Endothelial cell of umbilical vein (primary cell): ENCODE results near the gene C14orf132. TPM values are rescaled to one million over a fixed set of nuclear protein-coding genes. Genes with fewer than 3 reads are reported as not detected.

Source experiments
- BruUV-seq: library from RNA; stranded (reverse); fragments of 400-500 nt; replicated peaks from 2 replicates; lab custom pipeline; 2021; lab: Mats Ljungman, UMichigan
- CTCF ChIA-PET: fragments of 300-600, 350-600 bp; sonication (Branson Sonifier 250); formaldehyde crosslinking; loops from one replicate; lab custom pipeline; 2021; ENCODE audit warnings: antibody characterized with exemption, inconsistent platforms; lab: Charles Lee
- POLR2A ChIA-PET: fragments of 300-600, 350-600 bp; sonication (Branson Sonifier 250); formaldehyde crosslinking; loops from one replicate; lab custom pipeline; 2021; ENCODE audit warnings: antibody characterized with exemption, inconsistent platforms; lab: Charles Lee
- DNase-seq: peaks from one replicate; pipeline ENCODE4 v3.0.0-alpha.2; 2011; ENCODE audit warnings: low read depth, low spot score
- FAIRE-seq: peaks from 2 replicates; lab custom pipeline; 2011; peaks lifted over from hg19 to GRCh38; lab: Jason Lieb, UNC
- H2AFZ ChIP-seq: 2 replicates; pipeline ENCODE4 v1.6.0; 2012; ENCODE audit warnings: low read depth, low read length, control low read depth, inconsistent platforms
- H3K27ac ChIP-seq: 2 replicates; pipeline ENCODE4 v1.5.1; 2011; ENCODE audit warnings: low read depth, mild to moderate bottlenecking, control low read depth, low read length, moderate library complexity; ENCODE audit not compliant: insufficient read depth
- H3K27me3 ChIP-seq, 2 experiments: 2 replicates each; pipeline versions ENCODE4 v1.6.0 to v1.6.1; 2011; ENCODE audit warnings: low read length in 2 of 2, mixed read lengths in 1 of 2; ENCODE audit not compliant: control insufficient read depth in 2 of 2, insufficient read depth in 2 of 2
- H3K36me3 ChIP-seq, 2 experiments: 2 replicates in 1 of 2; 3 replicates in 1 of 2; pipeline ENCODE4 v1.5.1; 2011; ENCODE audit warnings: low read length in 2 of 2, mild to moderate bottlenecking in 1 of 2, moderate library complexity in 1 of 2; ENCODE audit not compliant: control insufficient read depth in 2 of 2, insufficient read depth in 2 of 2; ENCODE audit errors: extremely low read depth in 1 of 2
- H3K4me1 ChIP-seq: 3 replicates; pipeline ENCODE4 v1.5.1; 2011; ENCODE audit warnings: mild to moderate bottlenecking, low read length; ENCODE audit not compliant: control insufficient read depth, insufficient read depth; ENCODE audit errors: extremely low read depth
- H3K4me2 ChIP-seq: 2 replicates; pipeline ENCODE4 v1.6.1; 2011; ENCODE audit warnings: low read length, control low read depth, mixed read lengths; ENCODE audit not compliant: insufficient read depth
- H3K4me3 ChIP-seq, 3 experiments: fragments of 200-600 bp in 1 of 3; sonication (generic), shearing (Covaris generic) in 1 of 3; replicated peaks in 1 of 3; 2 replicates each; pipeline ENCODE4 v1.5.1; 2011 to 2016; ENCODE audit warnings: control low read depth in 3 of 3, low read length in 3 of 3, mild to moderate bottlenecking in 2 of 3, inconsistent platforms in 1 of 3, low read depth in 1 of 3, moderate library complexity in 1 of 3; ENCODE audit not compliant: insufficient read depth in 1 of 3
- H3K79me2 ChIP-seq: 2 replicates; pipeline ENCODE4 v1.6.0; 2012; ENCODE audit warnings: low read length, inconsistent platforms; ENCODE audit not compliant: control insufficient read depth, insufficient read depth
- H3K9ac ChIP-seq: replicated peaks from 2 replicates; pipeline ENCODE3; 2011; ENCODE audit warnings: low read length, control low read depth; ENCODE audit not compliant: insufficient read depth; ENCODE audit errors: extremely low read depth
- H3K9me1 ChIP-seq: replicated peaks from 3 replicates; pipeline ENCODE4 v1.6.0; 2011; ENCODE audit warnings: mild to moderate bottlenecking, low read length; ENCODE audit not compliant: control insufficient read depth, insufficient read depth; ENCODE audit errors: extremely low read depth
- H3K9me3 ChIP-seq: replicated peaks from 2 replicates; pipeline ENCODE4 v1.5.1; 2012; ENCODE audit warnings: low read length, inconsistent platforms; ENCODE audit not compliant: control insufficient read depth, insufficient read depth
- H4K20me1 ChIP-seq: replicated peaks from 2 replicates; pipeline ENCODE3; 2011; ENCODE audit warnings: mild to moderate bottlenecking, low read length; ENCODE audit not compliant: control insufficient read depth, insufficient read depth; ENCODE audit errors: extremely low read depth
- EZH2 ChIP-seq: IDR thresholded peaks from 2 replicates; pipeline ENCODE4 v1.6.1; 2012; ENCODE audit warnings: borderline replicate concordance, low read depth, mild to moderate bottlenecking, moderate library complexity, low read length, inconsistent platforms; ENCODE audit not compliant: severe bottlenecking
- FOS ChIP-seq: IDR thresholded peaks from 2 replicates; pipeline ENCODE4 v1.6.1; 2011; ENCODE audit warnings: mild to moderate bottlenecking, low read length, moderate library complexity, borderline replicate concordance; ENCODE audit not compliant: insufficient read depth
- GATA2 ChIP-seq: IDR thresholded peaks from 2 replicates; pipeline ENCODE4 v1.7.0; 2011; ENCODE audit warnings: low read depth, mild to moderate bottlenecking, moderate library complexity, mixed read lengths, low read length; ENCODE audit not compliant: insufficient read length, insufficient read depth
- MYC ChIP-seq: IDR thresholded peaks from one replicate; pipeline ENCODE4 v1.6.1; 2011; ENCODE audit warnings: mild to moderate bottlenecking, low read depth, low read length
- POLR2A ChIP-seq: IDR thresholded peaks from 2 replicates; pipeline ENCODE4 v1.6.1; 2012; ENCODE audit warnings: low read depth, mild to moderate bottlenecking, control low read depth, low read length
- POLR2AphosphoS5 ChIP-seq: IDR thresholded peaks from 2 replicates; pipeline ENCODE4 v1.6.1; 2012; ENCODE audit warnings: low read depth, mild to moderate bottlenecking, control low read depth, low read length, moderate library complexity; ENCODE audit not compliant: insufficient read depth
- dilution Hi-C: fragments of 300-500 bp; cut with MboI; formaldehyde crosslinking; loops from one replicate; pipeline ENCODE4 v1.15.0; 2019; ENCODE audit warnings: low sequenced_read_pairs; ENCODE audit not compliant: extremely low pct_ligation_motif_present
- intact Hi-C: fragments of 100-400 bp; cut with micrococcal nuclease; formaldehyde crosslinking; loops from one replicate; pipeline ENCODE4 v1.10.0; 2022
- polyA plus RNA-seq, 4 experiments: library from polyadenylated mRNA; depleted of rRNA in 3 of 4; stranded (reverse) in 3 of 4; unstranded in 1 of 4; fragments of >200 nt; gene quantifications; 2 replicates each; pipeline versions ENCODE4 v1.2.1 to v1.2.3, GENCODE V29; 2011 to 2012; ENCODE audit warnings: missing spikeins in 1 of 4
- total RNA-seq: library from RNA; stranded (reverse); gene quantifications from 2 replicates; pipeline ENCODE4 v1.2.3, GENCODE V29; 2021
- TF ChIP-seq, protein P1 (sequence below), 2 donors: IDR thresholded peaks; 1 replicate in 1 of 2; 2 replicates in 1 of 2; pipeline ENCODE4 v1.5.1; 2011; ENCODE audit warnings: low read length in 2 of 2, mild to moderate bottlenecking in 2 of 2, moderate library complexity in 2 of 2, control low read depth in 1 of 2, inconsistent platforms in 1 of 2, low read depth in 1 of 2; ENCODE audit not compliant: insufficient read depth in 1 of 2; ENCODE audit errors: extremely low read depth in 1 of 2
- TF ChIP-seq, protein P2 (sequence below): IDR thresholded peaks from 2 replicates; pipeline ENCODE4 v1.6.1; 2011; ENCODE audit not compliant: insufficient read depth, insufficient read length

The C14orf132 gene
- total and polyA plus RNA-seq, 2 donors (not counting 3 experiments of a cell fraction or from before 2014, with no cell fraction given) = 3.2 to 7.6 TPM

GRCh38 chr14:96030108-96030760 is 8.9 kb upstream of the C14orf132 start:
- Histone ChIP-seq H3K4me1 (no peaks in the 10 kb centered on the region), H3K4me2 (no peak overlapping the region), H3K4me3 (no peak overlapping the region), H3K9ac (no peak overlapping the region), H4K20me1 (no peaks in the 10 kb centered on the region), H2AFZ (no peak overlapping the region), H3K79me2 (no peaks in the 10 kb centered on the region), H3K27ac (no peak overlapping the region), H3K9me1 (no peaks in the 10 kb centered on the region), H3K9me3 (no peaks in the 10 kb centered on the region), H3K36me3 (no peaks in the 10 kb centered on the region), H3K27me3 (peaks cover 0 to 4% of the 10 kb centered on the region in 2 experiments)
- TF ChIP-seq, protein P1, sequence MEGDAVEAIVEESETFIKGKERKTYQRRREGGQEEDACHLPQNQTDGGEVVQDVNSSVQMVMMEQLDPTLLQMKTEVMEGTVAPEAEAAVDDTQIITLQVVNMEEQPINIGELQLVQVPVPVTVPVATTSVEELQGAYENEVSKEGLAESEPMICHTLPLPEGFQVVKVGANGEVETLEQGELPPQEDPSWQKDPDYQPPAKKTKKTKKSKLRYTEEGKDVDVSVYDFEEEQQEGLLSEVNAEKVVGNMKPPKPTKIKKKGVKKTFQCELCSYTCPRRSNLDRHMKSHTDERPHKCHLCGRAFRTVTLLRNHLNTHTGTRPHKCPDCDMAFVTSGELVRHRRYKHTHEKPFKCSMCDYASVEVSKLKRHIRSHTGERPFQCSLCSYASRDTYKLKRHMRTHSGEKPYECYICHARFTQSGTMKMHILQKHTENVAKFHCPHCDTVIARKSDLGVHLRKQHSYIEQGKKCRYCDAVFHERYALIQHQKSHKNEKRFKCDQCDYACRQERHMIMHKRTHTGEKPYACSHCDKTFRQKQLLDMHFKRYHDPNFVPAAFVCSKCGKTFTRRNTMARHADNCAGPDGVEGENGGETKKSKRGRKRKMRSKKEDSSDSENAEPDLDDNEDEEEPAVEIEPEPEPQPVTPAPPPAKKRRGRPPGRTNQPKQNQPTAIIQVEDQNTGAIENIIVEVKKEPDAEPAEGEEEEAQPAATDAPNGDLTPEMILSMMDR (IDR thresholded peaks at IDR 0.05; ENCODE audit: extremely low read depth in 1 of 2, insufficient read depth in 1 of 2, low read depth in 1 of 2, low read length in 2 of 2) = no peak
- TF ChIP-seq MYC (no peak), GATA2 (no peak), POLR2AphosphoS5 (no peak), FOS (no peak), POLR2A (no peak), EZH2 (no peak)
- TF ChIP-seq, protein P2, sequence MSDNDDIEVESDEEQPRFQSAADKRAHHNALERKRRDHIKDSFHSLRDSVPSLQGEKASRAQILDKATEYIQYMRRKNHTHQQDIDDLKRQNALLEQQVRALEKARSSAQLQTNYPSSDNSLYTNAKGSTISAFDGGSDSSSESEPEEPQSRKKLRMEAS = no peak
- intact Hi-C loops (no loop called here), dilution Hi-C loops (no loop called here)
- POLR2A ChIA-PET = no interaction called here
- BruUV-seq = no TSS peak
- FAIRE-seq (no peak), DNase-seq (no peak)
- CTCF ChIA-PET = no interaction called here
